ENCODE measurements around the gene GPR18. TPM values are rescaled to one million over a fixed set of nuclear protein-coding genes. Genes with fewer than 3 reads are reported as not detected.

GPR18 gene
- total RNA-seq, 1 donor from 2014 or later, result not detected

DNA sequence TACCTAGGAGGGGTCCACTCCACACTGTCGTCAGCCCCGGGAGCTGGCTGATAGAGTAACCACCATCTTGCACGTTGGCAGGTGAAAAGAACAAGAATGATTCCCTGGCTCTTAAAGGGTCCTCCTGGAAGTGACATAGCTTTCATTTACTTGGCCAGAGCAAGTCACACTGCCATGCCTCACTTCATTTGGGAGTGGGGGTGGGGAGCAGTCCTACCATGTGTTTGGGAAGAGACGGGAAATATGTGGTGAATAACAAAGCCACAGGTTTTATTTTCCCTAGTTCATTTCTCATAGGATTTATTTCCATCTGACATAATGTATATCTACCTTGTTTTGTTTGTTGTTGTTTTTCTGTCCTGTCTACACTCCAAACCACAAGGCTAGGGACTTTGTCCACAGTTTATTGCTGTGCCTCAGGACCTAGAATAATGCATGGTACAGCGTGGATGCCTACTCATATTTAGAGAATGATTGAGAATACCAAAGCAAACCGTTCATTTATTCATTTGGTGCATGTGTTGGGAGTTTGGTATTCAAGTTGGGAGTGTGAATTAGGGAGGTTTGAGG, 30.8 kb downstream of the GPR18 start:
- Histone ChIP-seq H3K36me3 (ENCODE audit: control insufficient read depth, insufficient read depth, low read length) (no peaks in the 10 kb centered on the region), H3K4me3 (ENCODE audit: low read depth, low read length) (no peak overlapping the region), H3K27me3 (ENCODE audit: control insufficient read depth, insufficient read depth, low read length) (no peaks in the 10 kb centered on the region)
- TF ChIP-seq, protein P1, sequence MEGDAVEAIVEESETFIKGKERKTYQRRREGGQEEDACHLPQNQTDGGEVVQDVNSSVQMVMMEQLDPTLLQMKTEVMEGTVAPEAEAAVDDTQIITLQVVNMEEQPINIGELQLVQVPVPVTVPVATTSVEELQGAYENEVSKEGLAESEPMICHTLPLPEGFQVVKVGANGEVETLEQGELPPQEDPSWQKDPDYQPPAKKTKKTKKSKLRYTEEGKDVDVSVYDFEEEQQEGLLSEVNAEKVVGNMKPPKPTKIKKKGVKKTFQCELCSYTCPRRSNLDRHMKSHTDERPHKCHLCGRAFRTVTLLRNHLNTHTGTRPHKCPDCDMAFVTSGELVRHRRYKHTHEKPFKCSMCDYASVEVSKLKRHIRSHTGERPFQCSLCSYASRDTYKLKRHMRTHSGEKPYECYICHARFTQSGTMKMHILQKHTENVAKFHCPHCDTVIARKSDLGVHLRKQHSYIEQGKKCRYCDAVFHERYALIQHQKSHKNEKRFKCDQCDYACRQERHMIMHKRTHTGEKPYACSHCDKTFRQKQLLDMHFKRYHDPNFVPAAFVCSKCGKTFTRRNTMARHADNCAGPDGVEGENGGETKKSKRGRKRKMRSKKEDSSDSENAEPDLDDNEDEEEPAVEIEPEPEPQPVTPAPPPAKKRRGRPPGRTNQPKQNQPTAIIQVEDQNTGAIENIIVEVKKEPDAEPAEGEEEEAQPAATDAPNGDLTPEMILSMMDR (IDR thresholded peaks at IDR 0.05; ENCODE audit: insufficient read depth, low read length, severe bottlenecking), result no peak
- FAIRE-seq, result no peak
- no peak for DNase-seq (ENCODE audit: low read depth)

DNA sequence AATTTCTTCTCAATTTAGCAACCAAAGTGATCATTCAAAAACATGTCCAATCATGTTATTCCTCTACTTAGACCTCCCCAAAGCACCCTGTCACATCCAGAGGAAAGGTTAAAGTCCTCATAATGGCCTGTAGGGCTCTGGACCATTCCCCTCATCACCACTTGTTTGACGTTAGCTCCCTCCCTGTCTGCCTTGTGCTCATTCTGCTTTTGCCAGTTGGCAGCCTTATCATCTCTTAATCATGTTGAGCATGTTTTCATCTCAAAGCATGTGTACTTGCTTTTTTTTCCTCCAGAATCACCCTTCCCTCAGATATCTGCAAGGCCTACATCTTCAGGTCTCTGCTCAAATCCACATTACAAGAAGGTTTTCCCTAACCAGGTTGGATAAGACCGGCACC, 31.7 kb downstream of the GPR18 start:
- no peak for FAIRE-seq
- Histone ChIP-seq H3K4me3 (ENCODE audit: low read depth, low read length) (no peak overlapping the region), H3K36me3 (ENCODE audit: control insufficient read depth, insufficient read depth, low read length) (no peaks in the 10 kb centered on the region), H3K27me3 (ENCODE audit: control insufficient read depth, insufficient read depth, low read length) (no peaks in the 10 kb centered on the region)
- DNase-seq (ENCODE audit: low read depth), result no peak
- TF ChIP-seq, protein P1 (IDR thresholded peaks at IDR 0.05; ENCODE audit: insufficient read depth, low read length, severe bottlenecking), result no peak

DNA sequence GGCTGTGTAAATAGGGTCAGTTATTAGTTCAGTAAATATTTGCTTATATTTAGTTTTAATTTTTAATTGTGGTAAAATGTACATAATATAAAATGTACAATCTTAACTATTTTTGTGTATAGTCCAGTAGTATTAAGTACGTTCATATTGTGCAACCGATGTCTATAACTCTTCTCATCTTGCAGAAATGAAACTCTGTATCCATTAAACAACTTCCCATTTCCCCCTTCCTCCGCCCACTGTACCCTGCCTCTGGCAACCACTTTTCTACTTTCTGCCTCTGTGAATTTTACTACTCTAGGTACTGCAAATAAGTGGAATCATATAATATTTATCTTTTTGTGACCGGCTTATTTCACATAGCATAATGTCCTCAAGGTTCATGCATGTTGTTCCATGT, 33.1 kb downstream of the GPR18 start:
- H3K4me3 ChIP-seq (ENCODE audit: low read depth, low read length), result no peak overlapping the region
- TF ChIP-seq, protein P1 (IDR thresholded peaks at IDR 0.05; ENCODE audit: insufficient read depth, low read length, severe bottlenecking), result no peak
- FAIRE-seq (no peak), DNase-seq (ENCODE audit: low read depth) (no peak)
- H3K27me3 ChIP-seq (ENCODE audit: control insufficient read depth, insufficient read depth, low read length), result no peaks in the 10 kb centered on the region
- no peaks in the 10 kb centered on the region for H3K36me3 ChIP-seq (ENCODE audit: control insufficient read depth, insufficient read depth, low read length)

- Histone ChIP-seq H3K4me3 (ENCODE audit: low read depth, low read length) (no peak overlapping the region), H3K27me3 (ENCODE audit: control insufficient read depth, insufficient read depth, low read length) (no peaks in the 10 kb centered on the region), H3K36me3 (ENCODE audit: control insufficient read depth, insufficient read depth, low read length) (no peaks in the 10 kb centered on the region)
- TF ChIP-seq, protein P1 (IDR thresholded peaks at IDR 0.05; ENCODE audit: insufficient read depth, low read length, severe bottlenecking), result no peak
- FAIRE-seq, result no peak
- DNase-seq (ENCODE audit: low read depth), result no peak
Observed at GRCh38 chr13:99224021-99224420, 34.2 kb downstream of the GPR18 start.

GRCh38 chr13:99223587-99223986, 34.6 kb downstream of the GPR18 start:
- DNase-seq (ENCODE audit: low read depth), result no peak
- TF ChIP-seq, protein P1 (IDR thresholded peaks at IDR 0.05; ENCODE audit: insufficient read depth, low read length, severe bottlenecking), result no peak
- Histone ChIP-seq H3K36me3 (ENCODE audit: control insufficient read depth, insufficient read depth, low read length) (no peaks in the 10 kb centered on the region), H3K4me3 (ENCODE audit: low read depth, low read length) (no peak overlapping the region), H3K27me3 (ENCODE audit: control insufficient read depth, insufficient read depth, low read length) (no peaks in the 10 kb centered on the region)
- no peak for FAIRE-seq
